ENCODE measurements around the gene MIA3. TPM values are rescaled to one million over a fixed set of nuclear protein-coding genes. Genes with fewer than 3 reads are reported as not detected.
A peak's percentile ranks its signal among the peaks of the same experiment; 100 is the strongest.

Gene MIA3
- total and polyA plus RNA-seq, 2 of the 4 experiments (the other 2 are of a cell fraction) = 35.0 to 45.4 TPM

- Histone ChIP-seq H4K5ac (ENCODE audit: low read depth, low read length) (no peak overlapping the region), H3K79me1 (ENCODE audit: low read depth in 1 of 2, low read length in 2 of 2) (peaks cover 9 to 28% of the 10 kb centered on the region in 2 experiments; a peak in 3 of 4 replicates), H2AFZ (replicated peaks; ENCODE audit: low read length, poor library complexity) (no peak overlapping the region), H4K8ac (ENCODE audit: low read depth in 2 of 2, low read length in 2 of 2) (no peak overlapping the region), H3K27me3 (ENCODE audit: control insufficient read depth, insufficient read depth, low read length) (no peaks in the 10 kb centered on the region), H3K9me3 (ENCODE audit: control insufficient read depth, insufficient read depth, low read length) (no peaks in the 10 kb centered on the region), H3K4me3 (ENCODE audit: insufficient read depth, low read depth, low read length) (no peak overlapping the region), H3K4ac (ENCODE audit: low read depth, low read length) (no peak overlapping the region), H4K91ac (ENCODE audit: insufficient read depth, low read depth, low read length) (no peak overlapping the region), H4K20me1 (ENCODE audit: insufficient read depth, low read length) (peaks cover 5% of the 10 kb centered on the region; the same call in 1 of the 2 replicates), H3K14ac (replicated peaks; ENCODE audit: low read depth, low read length) (no peak overlapping the region), H3K4me2 (ENCODE audit: low read depth, low read length) (no peak overlapping the region), H3K27ac (ENCODE audit: insufficient read depth, low read length) (no peak overlapping the region), H2BK5ac (ENCODE audit: low read depth, low read length, poor library complexity, severe bottlenecking) (no peak overlapping the region), H2AK9ac (replicated peaks; ENCODE audit: low read depth, low read length, poor library complexity) (no peak overlapping the region), H3K9ac (ENCODE audit: low read depth, low read length) (no peak overlapping the region), H3K23ac (ENCODE audit: low read depth, low read length) (peak overlapping the region; percentile 42; the same call in 1 of the 2 replicates), H2BK20ac (ENCODE audit: low read depth, low read length) (no peak overlapping the region), H3K56ac (ENCODE audit: extremely low read depth, insufficient read depth, low read length) (no peak overlapping the region), H3K9me1 (ENCODE audit: insufficient read depth, low read length) (peaks cover 6% of the 10 kb centered on the region), H3K18ac (ENCODE audit: low read depth, low read length) (no peak overlapping the region), H2BK15ac (ENCODE audit: low read depth, low read length) (no peak overlapping the region), H2BK120ac (ENCODE audit: low read depth, low read length) (no peak overlapping the region), H2AK5ac (ENCODE audit: low read depth, low read length) (no peak overlapping the region), H3K4me1 (ENCODE audit: control insufficient read depth, insufficient read depth, low read length) (peaks cover 7% of the 10 kb centered on the region), H3K36me3 (ENCODE audit: control insufficient read depth, insufficient read depth, low read length) (peaks cover 5% of the 10 kb centered on the region)
- BruUV-seq (replicated peaks) = no TSS peak
- ATAC-seq (ENCODE audit: low read depth) (no peak), DNase-seq (no peak)
- in situ Hi-C loops (cut with MboI; ENCODE audit: low sequenced_read_pairs) = no loop called here
- TF ChIP-seq, protein P1, sequence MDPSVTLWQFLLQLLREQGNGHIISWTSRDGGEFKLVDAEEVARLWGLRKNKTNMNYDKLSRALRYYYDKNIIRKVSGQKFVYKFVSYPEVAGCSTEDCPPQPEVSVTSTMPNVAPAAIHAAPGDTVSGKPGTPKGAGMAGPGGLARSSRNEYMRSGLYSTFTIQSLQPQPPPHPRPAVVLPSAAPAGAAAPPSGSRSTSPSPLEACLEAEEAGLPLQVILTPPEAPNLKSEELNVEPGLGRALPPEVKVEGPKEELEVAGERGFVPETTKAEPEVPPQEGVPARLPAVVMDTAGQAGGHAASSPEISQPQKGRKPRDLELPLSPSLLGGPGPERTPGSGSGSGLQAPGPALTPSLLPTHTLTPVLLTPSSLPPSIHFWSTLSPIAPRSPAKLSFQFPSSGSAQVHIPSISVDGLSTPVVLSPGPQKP (IDR thresholded peaks at IDR 0.05; ENCODE audit: borderline replicate concordance, low read depth, low read length) = no peak
- TF ChIP-seq SMC3 (IDR thresholded peaks at IDR 0.05; ENCODE audit: low read depth, low read length) = no peak
- TF ChIP-seq RFX5 (IDR thresholded peaks at IDR 0.05; ENCODE audit: low read depth, low read length) = no peak
- no peak for TF ChIP-seq CHD1 (IDR thresholded peaks at IDR 0.05; ENCODE audit: low read depth, low read length)
- no peak for TF ChIP-seq NFE2L2 (IDR thresholded peaks at IDR 0.05; ENCODE audit: low read depth, low read length)
- TF ChIP-seq POLR2A (IDR thresholded peaks at IDR 0.05; ENCODE audit: low read depth, low read length) = no peak
- no peak for TF ChIP-seq USF2 (IDR thresholded peaks at IDR 0.05; ENCODE audit: low read depth, low read length)
- TF ChIP-seq MAZ (IDR thresholded peaks at IDR 0.05; ENCODE audit: borderline replicate concordance, low read depth, low read length) = no peak
- no peak for TF ChIP-seq BHLHE40 (IDR thresholded peaks at IDR 0.05; ENCODE audit: low read depth, low read length)
- no peak for TF ChIP-seq CTCF (conservative IDR thresholded peaks at IDR 0.05; ENCODE audit: low read depth, low read length)
- no peak for TF ChIP-seq FOS (IDR thresholded peaks at IDR 0.05; ENCODE audit: low read depth, low read length)
- no peak for TF ChIP-seq MXI1 (IDR thresholded peaks at IDR 0.05; ENCODE audit: borderline replicate concordance, low read depth, low read length)
- no peak for TF ChIP-seq CEBPB (IDR thresholded peaks at IDR 0.05; ENCODE audit: low read depth, low read length)
- no peak for TF ChIP-seq RAD21 (IDR thresholded peaks at IDR 0.05; ENCODE audit: low read length)
- dilution Hi-C loops (cut with HindIII; ENCODE audit: low sequenced_read_pairs, unreplicated experiment) = no loop called here
- POLR2A ChIA-PET (ENCODE audit: unreplicated experiment) = no interaction called here
- no CpG with 5 or more reads among the region's 2 CpGs for WGBS, 2 experiments (ENCODE audit: extremely low coverage in 2 of 2, insufficient read length in 1 of 2)
- CTCF ChIA-PET = no interaction called here
- intact Hi-C loops (cut with micrococcal nuclease) = no loop called here
These were observed 2.7 kb downstream of the MIA3 start for GRCh38 chr1:222620566-222620965.
